Stimulated activated CD8-positive, alpha-beta memory T cell treated with anti-CD3 and anti-CD28 coated beads, Interleukin-7, amount 100 ng/mL, for 48 hours (primary cell): ENCODE data around the gene HIPK2.

Experiments
- DNase-seq, 2 donors: peaks; one replicate each; pipeline ENCODE4 v3.0.0-alpha.2; 2020; ENCODE audit warnings: low read depth in 1 of 2; ENCODE audit errors: extremely low read depth in 1 of 2

The HIPK2 gene

GRCh38 chr7:139699640-139700504 lies 77.9 kb downstream of the HIPK2 start:
- DNase-seq = no peak

DNA sequence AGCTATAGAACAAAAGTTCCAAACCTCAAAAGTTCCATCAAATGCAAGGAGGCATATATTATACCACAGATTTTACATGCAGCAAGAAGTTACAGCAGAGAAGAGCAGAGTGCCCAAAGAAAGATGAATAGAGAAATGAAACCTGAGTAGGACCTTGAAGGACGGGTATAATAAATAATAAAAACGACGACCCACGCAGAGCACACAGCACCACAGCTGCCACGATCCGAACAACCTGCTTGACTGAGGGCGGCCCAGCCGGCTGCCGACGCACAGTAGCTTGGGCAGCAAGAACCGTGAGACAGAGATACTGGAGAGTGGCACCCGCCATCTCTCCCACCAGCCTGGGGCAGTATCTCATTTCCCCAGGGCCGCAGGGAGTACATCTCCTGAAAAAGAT lies 79.0 kb downstream of the HIPK2 start:
- DNase-seq = no peak

GRCh38 chr7:139698278-139698677 lies 79.5 kb downstream of the HIPK2 start:
- DNase-seq = no peak

- no peak for DNase-seq
Measured at GRCh38 chr7:139697056-139697455, 80.7 kb downstream of the HIPK2 start.

GRCh38 chr7:139696552-139696951 lies 81.2 kb downstream of the HIPK2 start:
- DNase-seq = peak in 1 of 2 donors; percentile 18

DNA sequence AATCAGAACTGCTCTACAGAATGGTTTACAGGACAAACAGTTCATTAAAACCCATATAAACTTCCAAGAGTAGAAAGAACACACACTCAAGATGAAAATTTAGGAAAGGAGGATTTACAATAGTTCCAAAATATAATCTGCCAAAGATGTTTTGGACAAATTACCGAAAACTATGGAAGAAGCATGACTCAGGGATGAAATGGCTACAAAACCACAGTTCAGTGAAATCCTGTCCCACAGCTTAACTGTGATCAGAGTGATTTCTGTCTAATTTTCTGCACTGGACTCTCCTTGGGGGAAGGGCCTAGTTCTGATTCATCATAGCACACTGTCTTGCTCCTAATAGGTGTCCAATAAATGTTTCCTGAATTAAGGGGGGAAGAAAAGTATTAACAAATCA lies 82.2 kb downstream of the HIPK2 start:
- DNase-seq = no peak

DNA sequence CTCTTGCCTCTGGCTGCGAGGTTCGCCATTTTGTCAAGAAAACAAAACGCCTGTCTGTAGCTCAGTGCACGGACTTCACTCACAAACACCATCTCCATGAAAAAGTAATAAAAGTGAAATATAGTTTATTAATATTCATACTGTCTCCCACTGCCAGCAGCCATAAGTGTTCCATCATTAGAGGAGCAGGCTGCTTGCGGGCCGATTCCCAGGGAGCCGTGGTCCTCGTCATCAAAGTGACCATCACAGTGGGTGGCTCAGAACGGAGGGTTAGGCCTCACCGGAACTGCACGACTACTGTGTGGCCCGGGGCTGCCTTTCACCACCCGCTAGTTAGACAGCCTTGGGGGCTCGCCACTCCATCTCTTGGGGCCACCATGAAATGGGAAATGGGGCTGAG lies 82.7 kb downstream of the HIPK2 start:
- no peak for DNase-seq

GRCh38 chr7:139694389-139694676 lies 83.5 kb downstream of the HIPK2 start:
- no peak for DNase-seq

DNA sequence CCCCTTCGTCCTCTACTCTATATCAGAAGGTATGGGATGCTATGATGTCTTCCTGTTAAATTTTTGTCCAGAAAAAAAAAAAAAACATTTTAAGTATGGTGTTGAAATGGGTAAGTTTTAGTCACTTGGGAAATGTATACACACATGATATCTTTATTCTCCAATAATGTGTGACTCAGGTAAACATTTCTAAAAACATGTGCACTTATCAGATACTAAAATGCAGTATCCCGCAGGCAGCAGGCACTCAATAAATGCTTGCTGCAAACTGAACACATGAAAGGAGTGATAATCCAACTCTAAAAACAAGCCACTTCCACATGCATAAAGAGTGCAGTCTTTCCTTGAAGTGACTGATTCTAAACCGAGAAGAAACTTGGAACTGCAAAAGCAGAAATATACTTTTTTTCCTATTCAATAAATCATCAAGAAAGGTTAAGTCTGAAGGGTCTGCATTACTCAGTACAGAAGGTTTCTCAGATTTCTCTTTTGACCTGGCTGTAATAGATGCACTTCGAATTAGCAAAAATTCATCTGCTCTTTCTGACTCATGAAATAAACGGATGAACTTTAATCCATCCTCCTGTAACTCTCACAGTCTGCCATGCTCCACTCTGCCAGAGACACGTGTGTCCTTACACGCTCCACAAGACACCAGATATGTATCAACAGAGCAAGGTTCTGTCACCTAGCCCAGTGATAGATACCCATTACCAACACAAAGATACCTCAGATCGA lies 84.0 kb downstream of the HIPK2 start:
- no peak for DNase-seq

DNA sequence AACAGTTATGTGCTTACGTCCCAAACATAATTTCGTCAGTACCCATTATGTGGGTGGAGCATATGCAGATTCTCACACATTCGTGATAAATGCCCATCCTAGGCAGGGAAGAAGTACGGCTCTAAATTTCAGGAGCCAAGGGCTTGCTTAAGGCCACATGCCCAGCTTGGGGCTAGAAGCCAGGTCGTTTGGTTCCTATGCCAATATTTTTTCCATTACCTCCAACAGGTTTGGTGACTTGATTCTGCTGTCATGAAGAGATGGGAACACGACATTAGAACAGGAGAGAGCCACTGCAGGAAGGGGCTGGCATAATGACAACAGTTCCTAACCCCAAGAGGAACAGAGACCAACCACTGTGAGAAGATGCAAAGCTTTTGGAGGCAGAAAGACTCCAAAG lies 85.1 kb downstream of the HIPK2 start:
- DNase-seq = no peak

- no peak for DNase-seq
Measured at GRCh38 chr7:139691253-139691781, 86.5 kb downstream of the HIPK2 start.

- DNase-seq = no peak
Measured at GRCh38 chr7:139687980-139688632, 89.7 kb downstream of the HIPK2 start.

DNA sequence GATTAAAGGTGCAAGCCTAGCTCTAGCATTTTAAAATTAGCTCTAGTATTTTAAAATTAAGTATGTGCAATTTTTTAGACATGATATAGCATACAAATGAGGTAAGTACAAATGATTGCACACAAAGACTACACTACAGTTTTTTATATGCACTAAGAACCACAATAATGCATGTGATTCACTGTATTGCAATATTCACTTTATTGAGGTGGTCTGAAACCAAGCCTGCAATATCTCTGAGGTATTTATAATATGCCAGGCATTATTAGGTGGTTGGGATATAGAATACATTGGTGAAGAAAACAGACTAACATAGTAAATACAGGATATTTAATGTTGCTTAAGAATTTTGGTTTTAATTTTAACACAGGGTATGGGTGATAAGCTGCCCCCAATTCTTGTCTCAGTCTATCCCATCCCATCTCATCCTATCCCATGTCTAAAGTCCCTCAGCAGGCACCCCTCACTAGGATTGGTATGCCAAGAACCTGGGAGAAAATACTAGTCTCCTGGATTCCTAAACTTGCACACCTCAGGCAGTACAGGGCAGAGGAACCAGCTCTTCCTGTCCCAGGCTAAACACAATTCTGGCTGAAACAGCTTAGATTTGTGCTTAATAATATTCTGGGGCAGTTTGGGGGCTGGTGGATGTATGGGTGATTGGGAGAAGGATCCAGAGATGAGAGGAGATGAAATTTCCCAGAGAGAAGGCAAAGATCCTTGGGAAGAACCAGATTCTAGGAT lies 90.4 kb downstream of the HIPK2 start:
- DNase-seq = no peak

- DNase-seq = no peak
Measured at GRCh38 chr7:139683137-139683921, 94.5 kb downstream of the HIPK2 start.

GRCh38 chr7:139682136-139683013 lies 95.4 kb downstream of the HIPK2 start:
- DNase-seq = peak; percentile 28 to 75

DNA sequence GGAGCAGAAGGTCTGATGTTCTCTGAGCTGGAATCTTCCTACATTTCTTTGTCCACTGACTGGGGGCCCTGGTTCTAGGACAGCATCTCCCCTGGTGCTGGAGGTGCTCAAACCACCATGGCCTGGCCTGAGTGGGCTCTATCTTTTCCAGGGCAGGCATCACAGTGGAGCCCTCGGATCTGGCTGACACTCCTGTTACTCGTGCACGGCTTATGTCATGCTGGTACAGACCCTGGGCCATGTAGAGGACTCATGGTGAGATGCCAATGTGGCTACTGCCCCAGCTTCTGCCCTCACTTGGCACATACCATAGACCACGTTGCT lies 96.0 kb downstream of the HIPK2 start:
- DNase-seq = no peak

- no peak for DNase-seq
Measured at GRCh38 chr7:139681463-139681755, 96.4 kb downstream of the HIPK2 start.

GRCh38 chr7:139680676-139681462 lies 96.9 kb downstream of the HIPK2 start:
- DNase-seq = peak; percentile 69 to 93
